KMS-11 (cell line): ENCODE data around the gene PTGIS.

Source experiments
- H2AFZ ChIP-seq: fragments of 200-600 bp; sonication (generic); 2 replicates; pipeline ENCODE4 v1.6.1; 2016; ENCODE audit warnings: antibody characterized with exemption, mixed run types, low read depth
- H3K27ac ChIP-seq: fragments of 200-600 bp; sonication (generic); 2 replicates; pipeline ENCODE4 v1.6.1; 2016; ENCODE audit warnings: mild to moderate bottlenecking, mixed run types
- H3K27me3 ChIP-seq: fragments of 200-600 bp; sonication (generic); 2 replicates; pipeline ENCODE4 v1.6.1; 2017; ENCODE audit warnings: mild to moderate bottlenecking, low read depth, mixed run types, moderate library complexity; ENCODE audit not compliant: insufficient read depth
- H3K36me3 ChIP-seq: fragments of 200-600 bp; sonication (generic); 2 replicates; pipeline ENCODE4 v1.6.1; 2017; ENCODE audit warnings: mild to moderate bottlenecking, mixed run types; ENCODE audit not compliant: insufficient read depth
- H3K4me1 ChIP-seq: fragments of 200-600 bp; sonication (generic); 2 replicates; pipeline ENCODE4 v1.6.1; 2016; ENCODE audit warnings: mild to moderate bottlenecking, low read depth, mixed run types; ENCODE audit not compliant: poor library complexity, severe bottlenecking
- H3K4me2 ChIP-seq: fragments of 200-600 bp; sonication (generic); 2 replicates; pipeline ENCODE4 v1.7.0; 2016; ENCODE audit warnings: mild to moderate bottlenecking, mixed run types
- H3K4me3 ChIP-seq: fragments of 200-600 bp; sonication (generic); IDR thresholded peaks from 2 replicates; pipeline ENCODE4 v1.6.1; 2017; ENCODE audit warnings: low read depth, low read length, mixed read lengths; ENCODE audit not compliant: insufficient read depth
- H3K79me2 ChIP-seq: fragments of 200-600 bp; sonication (generic); 2 replicates; pipeline ENCODE4 v1.6.1; 2016; ENCODE audit warnings: low read depth, mixed run types; ENCODE audit not compliant: insufficient read depth
- H3K9ac ChIP-seq: fragments of 200-600 bp; sonication (generic); 2 replicates; pipeline ENCODE4 v1.6.1; 2016; ENCODE audit warnings: mild to moderate bottlenecking, mixed run types
- H4K20me1 ChIP-seq: fragments of 200-600 bp; sonication (generic); 2 replicates; pipeline ENCODE4 v1.6.1; 2016; ENCODE audit warnings: mild to moderate bottlenecking, mixed run types; ENCODE audit not compliant: insufficient read depth
- TF ChIP-seq, protein P1 (sequence below): fragments of 200-600 bp; sonication (generic); conservative IDR thresholded peaks from 2 replicates; pipeline ENCODE4 v1.6.1; 2017; ENCODE audit warnings: low read depth, mild to moderate bottlenecking, antibody characterized with exemption, low read length, moderate library complexity, mixed read lengths

PTGIS gene

DNA sequence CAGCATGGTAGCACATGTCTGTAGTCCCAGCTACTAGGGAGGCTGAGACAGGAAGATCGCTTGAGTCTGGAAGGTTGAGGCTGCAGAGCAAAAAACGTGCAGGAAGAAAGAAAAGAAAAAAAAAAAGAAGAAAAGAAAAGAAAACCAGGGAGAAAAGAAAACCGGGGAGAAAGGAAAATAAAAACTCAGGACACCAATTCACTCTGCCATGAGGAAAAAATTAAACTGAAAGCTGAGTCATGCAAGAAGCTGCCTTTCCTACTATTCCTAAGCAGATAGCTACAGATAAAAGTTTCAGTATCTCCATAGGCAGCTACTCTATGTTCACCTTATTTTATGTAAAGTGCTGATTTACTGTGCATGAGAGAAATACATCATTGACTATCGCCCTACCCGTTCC is 10.5 kb downstream of the PTGIS start:
- Histone ChIP-seq H3K27me3 (no peaks in the 10 kb centered on the region), H3K4me1 (no peaks in the 10 kb centered on the region), H3K9ac (no peak overlapping the region), H3K4me3 (no peak overlapping the region), H2AFZ (no peak overlapping the region), H3K4me2 (no peak overlapping the region), H4K20me1 (no peaks in the 10 kb centered on the region), H3K27ac (no peak overlapping the region), H3K36me3 (no peaks in the 10 kb centered on the region), H3K79me2 (no peaks in the 10 kb centered on the region)
- TF ChIP-seq, protein P1, sequence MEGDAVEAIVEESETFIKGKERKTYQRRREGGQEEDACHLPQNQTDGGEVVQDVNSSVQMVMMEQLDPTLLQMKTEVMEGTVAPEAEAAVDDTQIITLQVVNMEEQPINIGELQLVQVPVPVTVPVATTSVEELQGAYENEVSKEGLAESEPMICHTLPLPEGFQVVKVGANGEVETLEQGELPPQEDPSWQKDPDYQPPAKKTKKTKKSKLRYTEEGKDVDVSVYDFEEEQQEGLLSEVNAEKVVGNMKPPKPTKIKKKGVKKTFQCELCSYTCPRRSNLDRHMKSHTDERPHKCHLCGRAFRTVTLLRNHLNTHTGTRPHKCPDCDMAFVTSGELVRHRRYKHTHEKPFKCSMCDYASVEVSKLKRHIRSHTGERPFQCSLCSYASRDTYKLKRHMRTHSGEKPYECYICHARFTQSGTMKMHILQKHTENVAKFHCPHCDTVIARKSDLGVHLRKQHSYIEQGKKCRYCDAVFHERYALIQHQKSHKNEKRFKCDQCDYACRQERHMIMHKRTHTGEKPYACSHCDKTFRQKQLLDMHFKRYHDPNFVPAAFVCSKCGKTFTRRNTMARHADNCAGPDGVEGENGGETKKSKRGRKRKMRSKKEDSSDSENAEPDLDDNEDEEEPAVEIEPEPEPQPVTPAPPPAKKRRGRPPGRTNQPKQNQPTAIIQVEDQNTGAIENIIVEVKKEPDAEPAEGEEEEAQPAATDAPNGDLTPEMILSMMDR, result no peak

DNA sequence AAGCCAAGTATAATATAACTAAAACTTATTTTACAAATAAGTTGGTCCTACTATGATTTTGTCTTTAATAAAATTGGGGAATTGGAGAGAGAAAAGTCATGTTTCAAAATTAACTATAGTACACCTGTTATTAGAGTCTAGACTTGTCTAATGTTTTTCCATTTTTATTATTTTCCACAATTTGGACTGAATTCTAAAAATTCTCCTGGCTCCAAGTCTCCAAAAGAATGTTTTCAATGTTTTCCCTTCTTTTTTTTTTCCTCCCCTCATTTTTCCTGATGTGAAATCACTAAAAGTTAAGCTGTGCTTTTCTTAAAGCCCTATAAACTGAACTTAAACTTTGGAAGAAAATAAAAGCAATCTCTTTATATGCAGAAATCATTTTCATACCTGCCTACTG is 11.3 kb downstream of the PTGIS start:
- H2AFZ ChIP-seq, result no peak overlapping the region
- H3K4me3 ChIP-seq, result no peak overlapping the region
- H3K79me2 ChIP-seq, result no peaks in the 10 kb centered on the region
- H3K9ac ChIP-seq, result no peak overlapping the region
- TF ChIP-seq, protein P1, result no peak
- H3K4me1 ChIP-seq, result no peaks in the 10 kb centered on the region
- H3K27ac ChIP-seq, result no peak overlapping the region
- no peaks in the 10 kb centered on the region for H4K20me1 ChIP-seq
- no peak overlapping the region for H3K4me2 ChIP-seq
- H3K36me3 ChIP-seq, result no peaks in the 10 kb centered on the region
- no peaks in the 10 kb centered on the region for H3K27me3 ChIP-seq

DNA sequence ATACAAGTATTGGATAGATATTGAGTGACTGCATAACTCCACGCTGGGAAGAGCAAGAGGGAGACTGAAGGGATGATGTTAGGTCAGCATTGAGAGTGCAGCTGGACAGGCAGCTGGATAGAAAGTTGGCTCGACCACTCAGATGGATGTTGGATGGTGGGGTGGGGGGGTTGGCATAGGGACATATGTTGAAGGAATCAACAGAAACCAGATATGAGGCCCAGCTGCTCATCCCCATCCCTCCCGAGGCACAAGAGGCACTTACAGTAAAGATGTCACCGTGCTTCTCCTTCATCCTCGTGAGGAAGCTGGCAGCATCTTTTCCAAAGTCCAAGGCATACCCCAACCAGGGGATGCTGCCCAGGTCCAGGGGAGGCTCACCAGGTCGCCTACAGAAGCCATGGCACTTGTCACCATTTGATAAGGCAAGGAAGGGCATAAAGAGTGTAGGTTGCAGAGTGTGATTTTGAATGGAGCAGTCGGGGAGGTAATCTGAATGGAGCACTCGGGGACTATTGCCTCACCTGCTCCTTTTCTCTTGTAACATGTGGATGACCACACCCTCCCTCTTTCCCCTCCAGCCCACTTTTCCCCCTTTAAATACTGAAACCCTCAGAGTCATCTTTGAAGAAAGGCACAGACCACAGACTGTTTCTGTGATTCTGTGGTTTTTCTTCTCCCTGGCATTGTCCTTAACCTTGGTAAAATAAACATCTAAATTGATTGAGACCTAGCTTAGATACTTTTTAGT is 18.0 kb downstream of the PTGIS start:
- Histone ChIP-seq H3K4me1 (peaks cover 20% of the 10 kb centered on the region), H3K36me3 (no peaks in the 10 kb centered on the region), H3K27ac (no peak overlapping the region), H3K27me3 (no peaks in the 10 kb centered on the region), H3K9ac (no peak overlapping the region), H3K4me2 (peak overlapping the region; percentile 50; the same call in 1 of the 2 replicates), H4K20me1 (no peaks in the 10 kb centered on the region), H2AFZ (no peak overlapping the region), H3K4me3 (no peak overlapping the region), H3K79me2 (no peaks in the 10 kb centered on the region)
- TF ChIP-seq, protein P1, result no peak

DNA sequence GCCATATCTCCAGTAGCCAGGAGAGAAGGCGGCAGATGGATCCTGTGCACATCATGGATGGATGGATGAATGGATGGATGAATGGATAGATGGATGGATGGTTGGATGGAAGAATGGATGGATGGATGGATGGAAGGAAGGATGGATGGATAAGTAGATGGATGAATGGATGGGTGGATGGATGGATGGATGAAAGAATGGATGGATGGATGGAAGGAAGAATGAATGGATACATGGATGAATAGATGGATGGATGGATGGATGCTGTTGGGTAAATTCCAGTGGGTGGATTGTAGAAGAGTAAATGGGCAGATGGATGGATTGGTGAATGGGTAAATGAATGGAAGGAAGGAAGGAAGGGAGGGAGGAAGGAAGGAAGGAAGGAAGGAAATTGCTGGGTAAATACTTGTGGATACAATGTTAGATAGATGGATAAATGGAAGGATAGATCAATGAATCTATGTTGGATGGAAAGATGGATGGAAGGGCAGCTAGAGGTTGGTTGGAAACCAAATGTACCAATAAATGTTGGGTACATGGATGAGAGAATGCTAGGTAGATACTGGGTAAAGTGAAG is 19.5 kb downstream of the PTGIS start:
- TF ChIP-seq, protein P1, result no peak
- Histone ChIP-seq H3K27me3 (no peaks in the 10 kb centered on the region), H4K20me1 (no peaks in the 10 kb centered on the region), H3K4me1 (peaks cover 20% of the 10 kb centered on the region), H3K79me2 (no peaks in the 10 kb centered on the region), H3K9ac (no peak overlapping the region), H3K4me3 (no peak overlapping the region), H3K27ac (no peak overlapping the region), H2AFZ (no peak overlapping the region), H3K4me2 (no peak overlapping the region), H3K36me3 (no peaks in the 10 kb centered on the region)
